ENCODE results near the gene WDR20. TPM values are rescaled to one million over a fixed set of nuclear protein-coding genes. Genes with fewer than 3 reads are reported as not detected.

WDR20 gene
- total RNA-seq, 4 donors from 2014 or later = 27.3 to 39.4 (median 33.0) TPM

DNA sequence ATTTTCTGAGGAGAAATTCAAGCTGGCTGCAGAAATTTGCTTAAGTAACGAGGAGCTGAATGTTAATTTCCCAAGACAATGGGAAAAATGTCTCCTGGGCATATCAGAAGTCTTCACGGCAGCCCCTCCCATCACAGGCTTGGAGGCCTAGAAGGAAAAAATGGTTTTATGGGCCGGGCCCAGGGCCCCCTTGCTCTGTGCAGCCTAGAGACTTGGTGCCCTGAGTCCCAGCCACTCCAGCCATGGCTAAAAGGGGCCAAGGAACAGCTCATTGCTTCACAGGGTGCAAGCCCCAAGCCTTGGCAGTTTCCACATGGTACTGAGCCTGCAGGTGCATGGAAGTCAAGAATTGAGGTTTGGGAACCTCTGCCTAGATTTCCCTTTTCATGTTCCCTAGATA lies 28.6 kb upstream of the WDR20 start:
- Histone ChIP-seq H3K4me3 (no peak overlapping the region), H3K36me3 (no peaks in the 10 kb centered on the region), H3K27ac (no peak overlapping the region), H3K4me1 (no peaks in the 10 kb centered on the region), H3K27me3 (no peaks in the 10 kb centered on the region), H3K9me3 (no peaks in the 10 kb centered on the region)
- no peak for DNase-seq (ENCODE audit: low spot score in 2 of 2)
- no peak for TF ChIP-seq POLR2A (IDR thresholded peaks at IDR 0.05)
- TF ChIP-seq, protein P1, sequence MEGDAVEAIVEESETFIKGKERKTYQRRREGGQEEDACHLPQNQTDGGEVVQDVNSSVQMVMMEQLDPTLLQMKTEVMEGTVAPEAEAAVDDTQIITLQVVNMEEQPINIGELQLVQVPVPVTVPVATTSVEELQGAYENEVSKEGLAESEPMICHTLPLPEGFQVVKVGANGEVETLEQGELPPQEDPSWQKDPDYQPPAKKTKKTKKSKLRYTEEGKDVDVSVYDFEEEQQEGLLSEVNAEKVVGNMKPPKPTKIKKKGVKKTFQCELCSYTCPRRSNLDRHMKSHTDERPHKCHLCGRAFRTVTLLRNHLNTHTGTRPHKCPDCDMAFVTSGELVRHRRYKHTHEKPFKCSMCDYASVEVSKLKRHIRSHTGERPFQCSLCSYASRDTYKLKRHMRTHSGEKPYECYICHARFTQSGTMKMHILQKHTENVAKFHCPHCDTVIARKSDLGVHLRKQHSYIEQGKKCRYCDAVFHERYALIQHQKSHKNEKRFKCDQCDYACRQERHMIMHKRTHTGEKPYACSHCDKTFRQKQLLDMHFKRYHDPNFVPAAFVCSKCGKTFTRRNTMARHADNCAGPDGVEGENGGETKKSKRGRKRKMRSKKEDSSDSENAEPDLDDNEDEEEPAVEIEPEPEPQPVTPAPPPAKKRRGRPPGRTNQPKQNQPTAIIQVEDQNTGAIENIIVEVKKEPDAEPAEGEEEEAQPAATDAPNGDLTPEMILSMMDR (IDR thresholded peaks at IDR 0.05) = no peak
- no peak for TF ChIP-seq EP300 (IDR thresholded peaks at IDR 0.05)
- no peak for TF ChIP-seq POLR2AphosphoS5 (IDR thresholded peaks at IDR 0.05)
- WGBS = 97% methylated on average over 3 of the region's 3 CpGs

DNA sequence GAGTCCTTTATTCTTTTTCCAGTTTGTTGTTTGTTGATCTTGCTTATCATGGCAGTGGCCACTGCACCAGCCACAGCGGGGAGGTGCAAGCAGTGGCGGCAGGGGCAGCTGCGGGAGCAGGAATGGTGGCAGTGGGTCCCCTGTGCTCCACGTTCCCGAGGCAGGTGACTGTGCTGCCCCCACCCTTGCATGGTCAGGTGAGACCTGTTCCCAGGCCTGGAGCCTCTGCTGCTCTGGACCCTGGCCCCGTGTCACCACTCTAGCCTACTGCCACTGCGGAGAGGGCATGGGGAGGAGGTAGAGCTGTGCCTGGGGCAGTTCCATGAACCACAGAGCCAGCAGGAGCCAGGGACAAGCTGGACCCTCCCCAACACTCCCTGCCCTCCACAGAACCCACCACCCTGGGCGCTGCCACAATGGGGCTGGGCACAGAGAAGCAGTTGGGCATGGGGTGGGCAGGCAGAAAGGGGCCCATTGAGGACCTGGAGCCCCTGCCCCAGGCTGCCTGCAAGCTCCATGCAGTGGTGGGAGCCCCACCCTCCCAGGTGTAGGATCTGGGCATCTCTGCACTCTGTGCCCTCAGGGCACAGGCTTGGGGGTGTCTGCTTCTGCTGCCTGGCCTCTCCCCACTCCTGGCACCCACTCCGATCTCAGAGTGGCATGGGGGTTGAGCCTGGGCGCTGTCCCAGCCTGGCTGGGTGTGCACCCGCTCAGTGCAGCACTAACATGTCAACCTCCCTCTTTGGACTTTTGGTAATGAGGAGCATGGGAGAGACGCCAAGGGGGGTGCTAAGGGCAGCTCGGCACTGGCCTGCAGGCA lies 23.1 kb upstream of the WDR20 start:
- Histone ChIP-seq H3K27ac (no peak overlapping the region), H3K4me1 (no peaks in the 10 kb centered on the region), H3K9me3 (no peaks in the 10 kb centered on the region), H3K27me3 (no peaks in the 10 kb centered on the region), H3K4me3 (no peak overlapping the region), H3K36me3 (no peaks in the 10 kb centered on the region)
- no peak for DNase-seq (ENCODE audit: low spot score in 2 of 2)
- TF ChIP-seq EP300 (IDR thresholded peaks at IDR 0.05) = no peak
- no peak for TF ChIP-seq POLR2AphosphoS5 (IDR thresholded peaks at IDR 0.05)
- TF ChIP-seq, protein P1 (IDR thresholded peaks at IDR 0.05) = no peak
- no peak for TF ChIP-seq POLR2A (IDR thresholded peaks at IDR 0.05)
- WGBS = 97% methylated on average over 8 of the region's 13 CpGs

DNA sequence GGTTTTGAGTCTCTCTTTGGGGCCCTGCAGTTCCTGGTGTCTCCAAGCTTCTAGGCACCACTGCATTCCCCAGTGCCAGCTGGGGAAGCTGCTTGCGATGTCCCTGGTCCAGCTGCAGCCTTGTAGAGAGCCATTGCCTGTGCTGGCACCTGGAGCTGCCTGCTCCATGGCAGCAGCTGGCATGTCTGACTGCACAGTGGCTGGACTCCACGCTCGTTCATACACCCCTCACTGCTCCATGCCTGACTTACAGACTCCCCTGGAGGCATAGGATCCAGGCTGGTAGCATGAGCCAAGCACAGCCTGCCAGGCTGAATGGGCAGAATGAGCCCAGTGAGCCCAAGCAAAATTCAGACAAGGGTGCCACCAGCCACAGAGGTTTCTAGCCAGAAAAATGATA lies 21.8 kb upstream of the WDR20 start:
- H3K36me3 ChIP-seq = no peaks in the 10 kb centered on the region
- no peak for DNase-seq (ENCODE audit: low spot score in 2 of 2)
- no peaks in the 10 kb centered on the region for H3K9me3 ChIP-seq
- H3K4me3 ChIP-seq = no peak overlapping the region
- H3K27ac ChIP-seq = no peak overlapping the region
- no peaks in the 10 kb centered on the region for H3K4me1 ChIP-seq
- no peaks in the 10 kb centered on the region for H3K27me3 ChIP-seq
- TF ChIP-seq, protein P1 (IDR thresholded peaks at IDR 0.05) = no peak
- TF ChIP-seq POLR2AphosphoS5 (IDR thresholded peaks at IDR 0.05) (no peak), POLR2A (IDR thresholded peaks at IDR 0.05) (no peak), EP300 (IDR thresholded peaks at IDR 0.05) (no peak)
- 80% methylated on average over 3 of the region's 3 CpGs for WGBS

DNA sequence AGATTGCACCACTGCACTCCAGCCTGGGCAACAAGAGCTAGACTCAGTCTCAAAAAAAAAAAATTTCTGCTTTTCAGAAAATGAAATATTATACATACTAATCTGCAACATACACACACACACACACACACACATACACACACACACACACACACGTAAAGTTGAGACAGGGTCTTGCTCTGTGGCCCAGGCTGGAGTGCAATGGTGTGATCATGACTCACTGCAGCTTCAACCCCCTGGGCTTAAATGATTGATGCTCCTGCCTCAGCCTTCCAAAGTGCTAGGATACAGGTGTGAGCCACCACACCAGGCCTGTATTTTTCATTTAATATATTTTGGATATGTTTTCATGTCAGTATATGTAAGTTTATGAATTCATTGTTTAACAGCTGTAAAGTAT lies 18.8 kb upstream of the WDR20 start:
- no peak overlapping the region for H3K27ac ChIP-seq
- H3K4me3 ChIP-seq = no peak overlapping the region
- no peaks in the 10 kb centered on the region for H3K9me3 ChIP-seq
- H3K27me3 ChIP-seq = no peaks in the 10 kb centered on the region
- H3K4me1 ChIP-seq = no peaks in the 10 kb centered on the region
- TF ChIP-seq EP300 (IDR thresholded peaks at IDR 0.05) (no peak), POLR2A (IDR thresholded peaks at IDR 0.05) (no peak), POLR2AphosphoS5 (IDR thresholded peaks at IDR 0.05) (no peak)
- TF ChIP-seq, protein P1 (IDR thresholded peaks at IDR 0.05) = no peak
- no peaks in the 10 kb centered on the region for H3K36me3 ChIP-seq
- WGBS = 78% methylated on average over 1 of the region's 1 CpG
- no peak for DNase-seq (ENCODE audit: low spot score in 2 of 2)

DNA sequence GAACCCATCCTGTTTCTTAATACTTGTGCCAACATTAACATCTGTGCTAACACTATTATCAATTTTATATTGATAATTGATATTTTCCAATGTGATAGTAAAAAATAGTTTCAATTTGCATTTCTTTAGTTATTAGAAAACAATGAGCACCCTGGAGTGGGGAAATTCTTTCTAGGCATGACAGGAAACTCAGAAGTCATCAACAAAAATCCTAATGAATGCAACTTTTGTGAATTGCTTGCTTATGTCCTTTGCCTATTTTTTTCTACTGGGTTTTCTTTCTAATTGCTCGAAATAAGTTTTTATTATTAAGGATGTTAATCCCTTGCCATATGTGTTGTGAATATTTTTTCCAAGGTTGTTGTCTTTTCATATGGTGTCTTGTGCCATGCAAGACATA lies 18.1 kb upstream of the WDR20 start:
- Histone ChIP-seq H3K27ac (no peak overlapping the region), H3K9me3 (no peaks in the 10 kb centered on the region), H3K4me1 (no peaks in the 10 kb centered on the region), H3K36me3 (no peaks in the 10 kb centered on the region), H3K4me3 (no peak overlapping the region), H3K27me3 (no peaks in the 10 kb centered on the region)
- 87% methylated on average over 1 of the region's 1 CpG for WGBS
- no peak for TF ChIP-seq POLR2AphosphoS5 (IDR thresholded peaks at IDR 0.05)
- no peak for TF ChIP-seq POLR2A (IDR thresholded peaks at IDR 0.05)
- TF ChIP-seq, protein P1 (IDR thresholded peaks at IDR 0.05) = no peak
- no peak for TF ChIP-seq EP300 (IDR thresholded peaks at IDR 0.05)
- DNase-seq (ENCODE audit: low spot score in 2 of 2) = no peak

Measured in suprapubic skin (tissue), 4 donors.